Activated T-cell treated with anti-CD3 and anti-CD28 coated beads, Interleukin-2, amount 50 U/mL, for 24 hours (primary cell): ENCODE data around the gene TEX101.
"Not testable (repeated sequence)": the region's sequence is repeated elsewhere in the genome, so short reads cannot be mapped to it uniquely, and the experiment has no call there.

ENCODE experiments used
- DNase-seq: peaks from one replicate; pipeline ENCODE4 v3.0.0-alpha.2; 2020
- H3K27ac Mint-ChIP-seq: 2 replicates; pipeline ENCODE4 v1.8.0; 2020; ENCODE audit warnings: mild to moderate bottlenecking, mixed read lengths
- H3K27me3 Mint-ChIP-seq: 2 replicates; pipeline ENCODE4 v1.8.0; 2020; ENCODE audit warnings: mixed read lengths
- H3K36me3 Mint-ChIP-seq: 2 replicates; pipeline ENCODE4 v1.8.0; 2020; ENCODE audit warnings: low read depth, mixed read lengths
- H3K4me1 Mint-ChIP-seq: 2 replicates; pipeline ENCODE4 v1.8.0; 2020; ENCODE audit warnings: low read depth, mixed read lengths
- H3K4me3 Mint-ChIP-seq: 2 replicates; pipeline ENCODE4 v1.8.0; 2020; ENCODE audit warnings: mild to moderate bottlenecking, moderate library complexity, mixed read lengths
- H3K9me3 Mint-ChIP-seq: 2 replicates; pipeline ENCODE4 v1.8.0; 2020; ENCODE audit warnings: mixed read lengths

The TEX101 gene

GRCh38 chr19:43414554-43414953 is at the start of gene TEX101:
TSS of gene TEX101 (plus strand) at chr19:43414890. CDS start at chr19:43415920, 1,030 bp downstream.
- Mint-ChIP-seq H3K36me3 (no peaks in the 10 kb centered on the region), H3K4me1 (no peaks in the 10 kb centered on the region), H3K27me3 (no peaks in the 10 kb centered on the region), H3K9me3 (no peaks in the 10 kb centered on the region), H3K4me3 (no peak within 1 kb of the TSS), H3K27ac (no peak within 1 kb of the TSS)
- DNase-seq: no peak

GRCh38 chr19:43365677-43366076 is 49.0 kb upstream of the TEX101 start:
- not testable (repeated sequence) for H3K4me1 Mint-ChIP-seq, H3K27me3 Mint-ChIP-seq, DNase-seq, H3K27ac Mint-ChIP-seq, H3K36me3 Mint-ChIP-seq, H3K9me3 Mint-ChIP-seq, H3K4me3 Mint-ChIP-seq

- Mint-ChIP-seq H3K4me3 (no peak overlapping the region), H3K27ac (no peak overlapping the region), H3K36me3 (no peaks in the 10 kb centered on the region), H3K4me1 (no peaks in the 10 kb centered on the region), H3K27me3 (peaks cover 7% of the 10 kb centered on the region), H3K9me3 (no peaks in the 10 kb centered on the region)
- DNase-seq: no peak
Measured at GRCh38 chr19:43367822-43368221, 46.9 kb upstream of the TEX101 start.

- not testable (repeated sequence) for H3K27me3 Mint-ChIP-seq, H3K9me3 Mint-ChIP-seq, DNase-seq, H3K4me1 Mint-ChIP-seq, H3K27ac Mint-ChIP-seq, H3K36me3 Mint-ChIP-seq, H3K4me3 Mint-ChIP-seq
Measured at GRCh38 chr19:43368897-43369296, 45.8 kb upstream of the TEX101 start.

GRCh38 chr19:43371909-43372308 is 42.8 kb upstream of the TEX101 start:
- no peaks in the 10 kb centered on the region for H3K4me1 Mint-ChIP-seq
- H3K9me3 Mint-ChIP-seq: no peaks in the 10 kb centered on the region
- no peak overlapping the region for H3K4me3 Mint-ChIP-seq
- no peak for DNase-seq
- no peaks in the 10 kb centered on the region for H3K36me3 Mint-ChIP-seq
- no peak overlapping the region for H3K27ac Mint-ChIP-seq
- peaks cover 7% of the 10 kb centered on the region for H3K27me3 Mint-ChIP-seq

- Mint-ChIP-seq H3K27me3 (peaks cover 7% of the 10 kb centered on the region), H3K27ac (no peak overlapping the region), H3K4me3 (no peak overlapping the region), H3K9me3 (no peaks in the 10 kb centered on the region), H3K4me1 (no peaks in the 10 kb centered on the region), H3K36me3 (no peaks in the 10 kb centered on the region)
- DNase-seq: no peak
Measured at GRCh38 chr19:43372462-43372861, 42.2 kb upstream of the TEX101 start.

GRCh38 chr19:43377624-43378023 is 37.1 kb upstream of the TEX101 start:
- not testable (repeated sequence) for H3K27me3 Mint-ChIP-seq, H3K27ac Mint-ChIP-seq, H3K9me3 Mint-ChIP-seq

GRCh38 chr19:43380008-43380407 is 34.7 kb upstream of the TEX101 start:
- Mint-ChIP-seq H3K36me3 (no peaks in the 10 kb centered on the region), H3K27me3 (peaks cover 3% of the 10 kb centered on the region), H3K9me3 (no peaks in the 10 kb centered on the region), H3K27ac (no peak overlapping the region), H3K4me3 (no peak overlapping the region), H3K4me1 (no peaks in the 10 kb centered on the region)
- no peak for DNase-seq

More at GRCh38 chr19:43377624-43378023, 37.1 kb upstream of the TEX101 start:
- H3K4me1 Mint-ChIP-seq, H3K36me3 Mint-ChIP-seq, DNase-seq, H3K4me3 Mint-ChIP-seq: not testable (repeated sequence)

GRCh38 chr19:43380771-43381386 is 33.8 kb upstream of the TEX101 start:
- Mint-ChIP-seq H3K27ac (no peak overlapping the region), H3K4me3 (no peak overlapping the region), H3K36me3 (no peaks in the 10 kb centered on the region), H3K9me3 (no peaks in the 10 kb centered on the region), H3K4me1 (no peaks in the 10 kb centered on the region), H3K27me3 (peaks cover 3% of the 10 kb centered on the region)
- no peak for DNase-seq

GRCh38 chr19:43382586-43383216 is 32.0 kb upstream of the TEX101 start:
- H3K27me3 Mint-ChIP-seq, H3K4me3 Mint-ChIP-seq, H3K9me3 Mint-ChIP-seq, H3K4me1 Mint-ChIP-seq, H3K36me3 Mint-ChIP-seq, DNase-seq, H3K27ac Mint-ChIP-seq: not testable (repeated sequence)

GRCh38 chr19:43383254-43383653 is 31.4 kb upstream of the TEX101 start:
- H3K4me1 Mint-ChIP-seq, H3K9me3 Mint-ChIP-seq, H3K4me3 Mint-ChIP-seq, H3K36me3 Mint-ChIP-seq, H3K27me3 Mint-ChIP-seq, DNase-seq, H3K27ac Mint-ChIP-seq: not testable (repeated sequence)

GRCh38 chr19:43383759-43384158 is 30.9 kb upstream of the TEX101 start:
- not testable (repeated sequence) for H3K4me3 Mint-ChIP-seq, H3K36me3 Mint-ChIP-seq, DNase-seq, H3K4me1 Mint-ChIP-seq, H3K27ac Mint-ChIP-seq, H3K27me3 Mint-ChIP-seq, H3K9me3 Mint-ChIP-seq

- not testable (repeated sequence) for H3K36me3 Mint-ChIP-seq, H3K27ac Mint-ChIP-seq
Measured at GRCh38 chr19:43390903-43391551, 23.7 kb upstream of the TEX101 start.

GRCh38 chr19:43391552-43391935 is 23.1 kb upstream of the TEX101 start:
- H3K9me3 Mint-ChIP-seq, H3K4me3 Mint-ChIP-seq, H3K36me3 Mint-ChIP-seq, H3K27ac Mint-ChIP-seq, H3K4me1 Mint-ChIP-seq, DNase-seq: not testable (repeated sequence)
- peaks cover 24% of the 10 kb centered on the region for H3K27me3 Mint-ChIP-seq

More at GRCh38 chr19:43390903-43391551, 23.7 kb upstream of the TEX101 start:
- H3K4me3 Mint-ChIP-seq, H3K4me1 Mint-ChIP-seq, DNase-seq, H3K9me3 Mint-ChIP-seq: not testable (repeated sequence)
- peaks cover 20% of the 10 kb centered on the region for H3K27me3 Mint-ChIP-seq

- not testable (repeated sequence) for H3K4me3 Mint-ChIP-seq, H3K4me1 Mint-ChIP-seq, DNase-seq, H3K36me3 Mint-ChIP-seq, H3K27ac Mint-ChIP-seq, H3K9me3 Mint-ChIP-seq
- peaks cover 32% of the 10 kb centered on the region for H3K27me3 Mint-ChIP-seq
Measured at GRCh38 chr19:43393501-43393900, 21.2 kb upstream of the TEX101 start.
